ENCODE measurements around the gene GPR176.

The GPR176 gene

GRCh38 chr15:39795486-39795885 lies 124.6 kb downstream of the GPR176 start:
- DNase-seq (no peak), ATAC-seq (no peak)
- Mint-ChIP-seq H3K27me3 (peaks cover 31% of the 10 kb centered on the region), H3K9me3 (no peaks in the 10 kb centered on the region), H3K27ac (no peak overlapping the region), H3K4me1 (no peaks in the 10 kb centered on the region), H3K4me3 (no peak overlapping the region)

GRCh38 chr15:39794954-39795353 lies 125.1 kb downstream of the GPR176 start:
- no peak overlapping the region for H3K4me3 Mint-ChIP-seq
- no peaks in the 10 kb centered on the region for H3K4me1 Mint-ChIP-seq
- peaks cover 25% of the 10 kb centered on the region for H3K27me3 Mint-ChIP-seq
- no peak for DNase-seq
- no peaks in the 10 kb centered on the region for H3K9me3 Mint-ChIP-seq
- no peak for ATAC-seq
- H3K27ac Mint-ChIP-seq = no peak overlapping the region

DNA sequence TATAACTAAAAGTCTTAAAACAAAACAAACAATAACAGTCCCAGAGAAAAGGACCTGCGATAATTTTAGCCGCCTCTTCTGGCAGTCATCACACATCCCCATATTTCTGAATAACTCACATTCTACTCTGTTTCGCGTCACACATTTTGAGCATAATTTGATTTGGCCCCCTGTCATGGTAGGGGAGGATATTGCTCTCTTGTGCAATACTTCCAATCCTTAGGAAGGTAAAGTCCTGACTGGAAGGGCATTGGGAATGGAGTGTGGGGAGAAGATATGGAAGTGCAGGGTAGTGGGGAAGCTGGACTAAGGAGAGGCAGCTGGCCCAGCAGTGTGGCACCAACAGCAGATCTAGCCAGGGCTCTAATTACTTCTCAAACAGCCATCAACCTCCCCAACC lies 126.1 kb downstream of the GPR176 start:
- Mint-ChIP-seq H3K27ac (no peak overlapping the region), H3K27me3 (peaks cover 16% of the 10 kb centered on the region), H3K4me1 (no peaks in the 10 kb centered on the region), H3K4me3 (no peak overlapping the region), H3K9me3 (no peaks in the 10 kb centered on the region)
- ATAC-seq = no peak
- no peak for DNase-seq

GRCh38 chr15:39792844-39793335 lies 127.2 kb downstream of the GPR176 start:
- ATAC-seq (no peak), DNase-seq (no peak)
- H3K27ac Mint-ChIP-seq = no peak overlapping the region
- no peak overlapping the region for H3K4me3 Mint-ChIP-seq
- H3K9me3 Mint-ChIP-seq = no peaks in the 10 kb centered on the region
- peaks cover 16% of the 10 kb centered on the region for H3K27me3 Mint-ChIP-seq
- H3K4me1 Mint-ChIP-seq = peaks cover 9% of the 10 kb centered on the region

- H3K9me3 Mint-ChIP-seq = no peaks in the 10 kb centered on the region
- H3K27ac Mint-ChIP-seq = no peak overlapping the region
- ATAC-seq (no peak), DNase-seq (no peak)
- H3K4me3 Mint-ChIP-seq = no peak overlapping the region
- peaks cover 15% of the 10 kb centered on the region for H3K4me1 Mint-ChIP-seq
- peaks cover 16% of the 10 kb centered on the region for H3K27me3 Mint-ChIP-seq
Observed at GRCh38 chr15:39792025-39792843, 127.8 kb downstream of the GPR176 start.

- no peak overlapping the region for H3K4me3 Mint-ChIP-seq
- DNase-seq (no peak), ATAC-seq (no peak)
- no peaks in the 10 kb centered on the region for H3K27me3 Mint-ChIP-seq
- no peaks in the 10 kb centered on the region for H3K9me3 Mint-ChIP-seq
- H3K4me1 Mint-ChIP-seq = peaks cover 35% of the 10 kb centered on the region
- H3K27ac Mint-ChIP-seq = no peak overlapping the region
Observed at GRCh38 chr15:39789736-39790135, 130.3 kb downstream of the GPR176 start.

DNA sequence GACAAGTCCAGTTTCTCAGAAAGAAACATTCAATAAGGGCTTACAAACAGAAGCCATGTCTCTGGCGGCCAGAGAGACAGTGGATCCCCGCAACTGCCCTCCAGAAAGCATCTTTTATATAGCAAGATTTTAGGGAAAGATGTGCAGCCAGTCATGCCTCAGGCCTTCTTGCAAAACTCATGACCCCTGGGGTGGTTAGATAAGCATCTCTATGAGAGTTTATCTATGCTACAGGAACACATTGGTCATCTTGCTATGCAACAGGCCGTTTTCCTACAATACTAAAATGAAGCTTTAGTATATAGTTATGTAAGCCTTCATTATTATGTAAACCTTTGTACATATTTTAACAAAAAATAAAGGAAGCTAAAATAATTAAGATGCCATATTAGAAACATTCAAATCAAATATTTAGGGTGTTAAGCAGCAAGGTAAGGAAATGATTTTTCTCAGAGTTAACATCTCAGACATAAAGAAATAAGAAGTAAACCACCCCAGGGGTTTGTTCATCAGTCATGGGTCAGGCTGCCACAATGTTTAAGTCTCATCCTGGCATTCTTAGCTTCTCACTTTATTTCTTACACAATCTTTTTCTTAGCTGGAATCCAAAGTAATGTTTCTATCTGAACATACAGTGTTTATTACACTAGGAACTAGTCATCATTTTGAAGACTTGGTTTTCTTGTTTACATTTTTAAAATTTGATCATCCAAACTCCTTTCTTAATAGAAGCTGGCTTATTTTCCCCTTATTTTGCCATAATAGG lies 131.1 kb downstream of the GPR176 start:
- H3K4me3 Mint-ChIP-seq = no peak overlapping the region
- H3K9me3 Mint-ChIP-seq = no peaks in the 10 kb centered on the region
- H3K27me3 Mint-ChIP-seq = no peaks in the 10 kb centered on the region

DNA sequence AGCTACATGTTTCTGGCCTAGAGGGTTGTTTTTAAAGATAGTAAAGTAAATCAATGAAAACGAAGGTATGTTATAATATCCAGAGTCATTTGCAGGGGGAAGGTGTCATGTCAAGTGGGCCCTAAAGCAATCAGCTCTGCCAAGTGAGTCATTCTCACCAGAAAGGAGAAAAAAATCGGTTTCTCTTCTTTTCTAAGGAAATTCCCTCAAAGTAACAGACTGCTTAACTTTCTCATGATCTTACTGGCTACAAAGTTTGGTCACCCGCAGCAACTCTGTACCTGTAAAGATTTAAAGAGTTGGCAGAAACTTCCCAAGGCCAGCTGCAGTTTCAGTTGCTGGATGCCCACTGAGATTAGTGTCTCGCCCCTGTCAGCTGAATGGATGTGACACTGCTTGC lies 132.0 kb downstream of the GPR176 start:
- H3K4me1 Mint-ChIP-seq = peaks cover 45% of the 10 kb centered on the region
- ATAC-seq (peak; percentile 77), DNase-seq (no peak)
- H3K9me3 Mint-ChIP-seq = no peaks in the 10 kb centered on the region
- H3K27me3 Mint-ChIP-seq = no peaks in the 10 kb centered on the region
- no peak overlapping the region for H3K4me3 Mint-ChIP-seq
- no peak overlapping the region for H3K27ac Mint-ChIP-seq

More for the DNA sequence above, 131.1 kb downstream of the GPR176 start:
- peaks cover 39% of the 10 kb centered on the region for H3K4me1 Mint-ChIP-seq
- ATAC-seq (no peak), DNase-seq (no peak)
- no peak overlapping the region for H3K27ac Mint-ChIP-seq

DNA sequence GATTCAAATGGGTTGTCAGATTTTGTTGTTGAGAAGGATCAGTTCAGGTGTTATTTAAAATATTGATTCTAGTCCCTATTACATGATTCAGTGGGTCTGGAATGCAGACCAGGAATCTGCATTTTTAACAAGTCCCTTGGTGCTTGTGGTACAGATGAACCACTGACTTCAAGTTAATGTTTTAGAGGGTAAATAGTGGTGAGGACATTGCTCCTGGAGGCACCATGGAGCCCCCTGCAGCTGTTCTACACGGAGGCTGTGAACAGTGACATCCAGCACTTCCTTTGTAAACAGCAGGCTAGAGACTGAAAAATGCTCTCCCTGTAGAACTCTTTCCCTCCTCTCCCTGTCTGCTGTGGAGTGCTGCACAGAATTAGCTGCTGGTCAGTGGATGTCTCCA lies 132.6 kb downstream of the GPR176 start:
- Mint-ChIP-seq H3K4me3 (no peak overlapping the region), H3K4me1 (peaks cover 45% of the 10 kb centered on the region), H3K9me3 (no peaks in the 10 kb centered on the region), H3K27me3 (no peaks in the 10 kb centered on the region), H3K27ac (no peak overlapping the region)
- no peak for DNase-seq
- no peak for ATAC-seq

DNA sequence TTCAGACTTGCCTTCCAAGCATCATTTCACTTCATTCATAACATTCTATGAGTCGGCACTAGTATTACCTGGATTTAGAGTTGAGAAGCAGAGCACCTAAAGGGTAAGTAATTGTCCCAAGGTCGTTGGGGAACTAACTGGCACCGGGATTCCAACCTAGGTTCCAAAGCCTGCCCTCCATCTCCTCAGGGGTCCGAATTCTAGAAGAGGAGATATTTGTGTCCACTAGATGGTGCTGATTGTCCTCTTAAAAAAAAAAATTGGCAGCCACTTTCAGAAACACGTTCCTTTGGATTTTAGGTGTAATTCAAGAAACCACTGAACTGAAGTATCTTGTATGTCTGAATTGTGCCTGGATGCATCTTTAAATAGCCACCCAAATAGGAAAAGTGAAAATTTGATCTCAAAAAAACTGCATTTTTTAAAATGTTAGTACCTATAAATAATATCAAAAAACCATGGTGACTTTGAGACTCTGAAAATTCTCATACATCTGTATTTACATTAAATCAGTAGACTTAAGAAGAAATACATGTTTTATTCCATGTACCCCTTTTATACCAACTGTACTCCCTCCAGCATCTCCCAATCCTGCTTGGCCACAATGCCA lies 133.5 kb downstream of the GPR176 start:
- no peak for DNase-seq
- no peak overlapping the region for H3K27ac Mint-ChIP-seq
- H3K4me1 Mint-ChIP-seq = peaks cover 47% of the 10 kb centered on the region

DNA sequence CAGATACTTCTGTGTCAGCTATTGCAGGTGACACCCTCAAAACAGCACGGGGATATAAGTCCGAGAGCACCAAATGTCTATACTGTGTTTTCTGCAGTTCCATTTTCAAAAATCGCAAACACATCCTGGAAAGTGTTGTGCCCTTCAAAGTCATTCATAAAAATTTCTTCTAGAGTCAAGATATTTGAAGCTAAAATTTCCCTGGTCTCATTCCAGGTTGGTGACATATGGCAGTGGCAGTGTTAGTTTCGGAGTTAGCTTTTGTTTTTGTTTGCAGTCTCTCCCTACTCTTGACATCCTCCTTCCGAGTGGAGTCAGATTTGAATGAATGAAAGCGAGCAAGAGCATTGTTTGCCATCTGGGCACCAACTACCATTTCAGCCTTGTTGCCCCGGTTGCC lies 134.2 kb downstream of the GPR176 start:
- Mint-ChIP-seq H3K4me3 (no peak overlapping the region), H3K9me3 (no peaks in the 10 kb centered on the region), H3K27me3 (no peaks in the 10 kb centered on the region), H3K27ac (no peak overlapping the region), H3K4me1 (peaks cover 54% of the 10 kb centered on the region)
- DNase-seq (no peak), ATAC-seq (no peak)

More for the DNA sequence above, 133.5 kb downstream of the GPR176 start:
- no peak for ATAC-seq
- H3K4me3 Mint-ChIP-seq = no peak overlapping the region
- no peaks in the 10 kb centered on the region for H3K9me3 Mint-ChIP-seq
- H3K27me3 Mint-ChIP-seq = no peaks in the 10 kb centered on the region

DNA sequence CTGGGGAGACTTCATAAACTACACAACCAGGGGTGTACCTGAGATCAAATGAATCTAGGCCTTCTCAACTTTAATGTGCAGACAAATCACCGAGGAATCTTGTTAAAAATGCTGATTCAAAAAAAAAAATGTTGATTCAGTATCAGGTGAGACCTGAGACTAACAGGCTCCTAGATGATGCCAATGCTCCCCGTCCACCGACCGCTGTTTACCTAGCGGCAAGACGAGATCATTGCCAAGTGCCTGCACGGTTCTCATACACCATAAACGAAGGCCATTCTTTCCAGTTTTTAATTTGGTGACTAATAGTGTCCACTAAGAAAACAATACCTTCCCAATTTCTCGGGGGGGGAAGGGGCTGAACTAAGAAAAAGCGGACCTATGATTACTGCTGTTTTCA lies 134.9 kb downstream of the GPR176 start:
- H3K27ac Mint-ChIP-seq = no peak overlapping the region
- no peaks in the 10 kb centered on the region for H3K9me3 Mint-ChIP-seq
- no peak for ATAC-seq
- DNase-seq = no peak
- H3K4me3 Mint-ChIP-seq = no peak overlapping the region
- H3K27me3 Mint-ChIP-seq = no peaks in the 10 kb centered on the region
- H3K4me1 Mint-ChIP-seq = peaks cover 54% of the 10 kb centered on the region

DNA sequence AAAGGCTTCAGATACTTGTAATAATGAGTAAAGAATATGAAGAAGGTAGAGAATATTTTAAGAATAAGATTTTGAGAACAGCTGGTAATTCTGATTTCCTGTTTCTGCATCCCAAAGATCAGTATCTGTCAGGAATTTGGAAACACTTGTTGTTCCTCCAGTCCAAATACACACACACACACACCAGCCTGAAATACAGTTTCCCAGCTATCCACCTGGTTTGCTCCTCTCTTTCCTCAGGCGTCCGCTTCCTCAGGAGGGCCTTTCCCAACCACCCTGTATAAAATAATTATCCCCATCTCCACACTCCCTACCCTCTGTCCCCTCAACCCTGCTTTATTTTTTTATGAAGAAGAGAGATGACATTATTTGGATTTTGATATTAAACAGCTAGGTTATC lies 135.4 kb downstream of the GPR176 start:
- H3K9me3 Mint-ChIP-seq = no peaks in the 10 kb centered on the region
- H3K4me1 Mint-ChIP-seq = peaks cover 54% of the 10 kb centered on the region
- DNase-seq (no peak), ATAC-seq (no peak)
- no peaks in the 10 kb centered on the region for H3K27me3 Mint-ChIP-seq
- peak overlapping the region; percentile 14 to 32 for H3K4me3 Mint-ChIP-seq
- H3K27ac Mint-ChIP-seq = no peak overlapping the region

DNA sequence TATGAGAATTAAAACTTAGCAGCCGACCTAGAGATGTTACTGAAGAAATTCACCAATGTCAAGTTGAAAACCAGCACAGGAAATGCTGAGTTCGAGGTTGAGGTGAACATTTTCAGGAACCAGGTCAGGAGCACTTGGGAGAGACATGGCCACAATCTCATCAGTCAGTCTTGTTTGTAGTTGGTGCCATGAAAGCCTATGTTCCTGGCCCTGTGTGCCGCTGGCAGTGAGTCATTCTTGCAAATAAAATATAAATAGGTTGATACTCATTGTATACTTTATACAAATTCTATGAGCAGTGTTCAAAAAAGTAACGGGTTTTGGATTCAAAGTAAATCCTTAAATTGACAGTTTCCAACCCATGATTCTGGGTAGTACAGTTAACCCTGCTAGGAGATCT lies 135.9 kb downstream of the GPR176 start:
- H3K27me3 Mint-ChIP-seq = no peaks in the 10 kb centered on the region
- H3K4me1 Mint-ChIP-seq = peaks cover 54% of the 10 kb centered on the region
- DNase-seq (no peak), ATAC-seq (no peak)
- H3K9me3 Mint-ChIP-seq = no peaks in the 10 kb centered on the region
- no peak overlapping the region for H3K27ac Mint-ChIP-seq
- H3K4me3 Mint-ChIP-seq = peak overlapping the region; percentile 66 to 84

- H3K27ac Mint-ChIP-seq = peak overlapping the region; percentile 55 to 97
- no peaks in the 10 kb centered on the region for H3K27me3 Mint-ChIP-seq
- no peaks in the 10 kb centered on the region for H3K9me3 Mint-ChIP-seq
- DNase-seq (no peak), ATAC-seq (no peak)
- H3K4me3 Mint-ChIP-seq = peak overlapping the region; percentile 66 to 84
- peaks cover 49% of the 10 kb centered on the region for H3K4me1 Mint-ChIP-seq
Observed at GRCh38 chr15:39783244-39783820, 136.7 kb downstream of the GPR176 start.
